Peyer's patch (tissue), 4 donors: Measurements from ENCODE around the gene CCNDBP1.

Experiments used
- POLR2A ChIP-seq, 2 donors: fragments of 450-650 bp; IDR thresholded peaks; one replicate each; pipeline ENCODE4 v1.5.1; 2017; ENCODE audit warnings: antibody characterized with exemption in 2 of 2, mild to moderate bottlenecking in 2 of 2, moderate library complexity in 2 of 2
- TF ChIP-seq, protein P1 (sequence below), 6 experiments: fragments of 450-650 bp in 4 of 6; fragments of 200-600 bp in 2 of 6; sonication (generic) in 1 of 6; IDR thresholded peaks; one replicate each; pipeline ENCODE4 v1.5.1; 2017 to 2019; ENCODE audit warnings: antibody characterized with exemption in 6 of 6, mild to moderate bottlenecking in 3 of 6, moderate library complexity in 1 of 6

DNA sequence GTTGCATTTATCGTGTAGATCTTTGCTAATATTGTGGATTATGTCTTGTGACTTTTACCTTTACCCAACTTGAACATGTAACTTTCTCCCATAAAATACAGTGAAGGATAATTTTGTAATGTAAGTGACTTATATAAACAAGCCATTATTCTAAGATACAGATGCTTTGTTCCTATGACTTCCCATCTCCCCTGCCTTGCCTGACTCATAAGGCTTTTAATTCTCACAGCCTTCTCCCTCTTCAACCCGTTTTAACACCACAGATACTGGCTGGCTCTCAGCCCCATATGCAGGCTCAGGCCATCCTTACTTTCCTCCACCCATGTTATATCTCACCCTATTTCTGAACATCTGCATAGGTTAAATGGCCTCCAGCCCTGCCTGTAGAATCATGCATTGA is 4.1 kb downstream of the CCNDBP1 start:
- TF ChIP-seq, protein P1, sequence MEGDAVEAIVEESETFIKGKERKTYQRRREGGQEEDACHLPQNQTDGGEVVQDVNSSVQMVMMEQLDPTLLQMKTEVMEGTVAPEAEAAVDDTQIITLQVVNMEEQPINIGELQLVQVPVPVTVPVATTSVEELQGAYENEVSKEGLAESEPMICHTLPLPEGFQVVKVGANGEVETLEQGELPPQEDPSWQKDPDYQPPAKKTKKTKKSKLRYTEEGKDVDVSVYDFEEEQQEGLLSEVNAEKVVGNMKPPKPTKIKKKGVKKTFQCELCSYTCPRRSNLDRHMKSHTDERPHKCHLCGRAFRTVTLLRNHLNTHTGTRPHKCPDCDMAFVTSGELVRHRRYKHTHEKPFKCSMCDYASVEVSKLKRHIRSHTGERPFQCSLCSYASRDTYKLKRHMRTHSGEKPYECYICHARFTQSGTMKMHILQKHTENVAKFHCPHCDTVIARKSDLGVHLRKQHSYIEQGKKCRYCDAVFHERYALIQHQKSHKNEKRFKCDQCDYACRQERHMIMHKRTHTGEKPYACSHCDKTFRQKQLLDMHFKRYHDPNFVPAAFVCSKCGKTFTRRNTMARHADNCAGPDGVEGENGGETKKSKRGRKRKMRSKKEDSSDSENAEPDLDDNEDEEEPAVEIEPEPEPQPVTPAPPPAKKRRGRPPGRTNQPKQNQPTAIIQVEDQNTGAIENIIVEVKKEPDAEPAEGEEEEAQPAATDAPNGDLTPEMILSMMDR (IDR thresholded peaks at IDR 0.05) = no peak
- TF ChIP-seq POLR2A (IDR thresholded peaks at IDR 0.05) = no peak
